Activated naive CD4-positive, alpha-beta T cell treated with anti-CD3 and anti-CD28 coated beads, Interleukin-2, amount 50 U/mL, for 72 hours (primary cell): Measurements from ENCODE around the gene HOMEZ. TPM values are rescaled to one million over a fixed set of nuclear protein-coding genes. Genes with fewer than 3 reads are reported as not detected.
"Not testable (repeated sequence)": the region's sequence is repeated elsewhere in the genome, so short reads cannot be mapped to it uniquely, and the experiment has no call there.

Experiments
- ATAC-seq, 2 donors: fragments of 150-1000 bp; cut with Tn5 transposase; 2 replicates each; pipeline ENCODE4 v1.10.0; 2021; ENCODE audit warnings: mild to moderate bottlenecking in 2 of 2, moderate library complexity in 2 of 2
- DNase-seq, 2 donors: peaks; one replicate each; pipeline ENCODE4 v3.0.0; 2021 to 2022; ENCODE audit warnings: low spot score in 2 of 2
- H3K27ac Mint-ChIP-seq, 2 donors: one replicate each; pipeline ENCODE4 v1.8.0; 2022; ENCODE audit warnings: mild to moderate bottlenecking in 2 of 2, mixed read lengths in 2 of 2
- H3K36me3 Mint-ChIP-seq, 2 donors: one replicate each; pipeline ENCODE4 v1.8.0; 2022; ENCODE audit warnings: mixed read lengths in 2 of 2
- H3K9me3 Mint-ChIP-seq, 2 donors: one replicate each; pipeline ENCODE4 v1.8.0; 2022; ENCODE audit warnings: mixed read lengths in 2 of 2
- total RNA-seq, 2 donors: library from RNA; stranded (reverse); gene quantifications; one replicate each; pipeline ENCODE4 v1.2.3, GENCODE V29; 2022

Gene HOMEZ, protein sequence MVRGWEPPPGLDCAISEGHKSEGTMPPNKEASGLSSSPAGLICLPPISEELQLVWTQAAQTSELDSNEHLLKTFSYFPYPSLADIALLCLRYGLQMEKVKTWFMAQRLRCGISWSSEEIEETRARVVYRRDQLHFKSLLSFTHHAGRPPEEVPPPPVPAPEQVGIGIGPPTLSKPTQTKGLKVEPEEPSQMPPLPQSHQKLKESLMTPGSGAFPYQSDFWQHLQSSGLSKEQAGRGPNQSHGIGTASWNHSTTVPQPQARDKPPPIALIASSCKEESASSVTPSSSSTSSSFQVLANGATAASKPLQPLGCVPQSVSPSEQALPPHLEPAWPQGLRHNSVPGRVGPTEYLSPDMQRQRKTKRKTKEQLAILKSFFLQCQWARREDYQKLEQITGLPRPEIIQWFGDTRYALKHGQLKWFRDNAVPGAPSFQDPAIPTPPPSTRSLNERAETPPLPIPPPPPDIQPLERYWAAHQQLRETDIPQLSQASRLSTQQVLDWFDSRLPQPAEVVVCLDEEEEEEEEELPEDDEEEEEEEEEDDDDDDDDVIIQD
- total RNA-seq = 10 to 100 TPM in 1 of 2 donors, 1 to 10 TPM in 1; 6.4 to 15.1 TPM

DNA sequence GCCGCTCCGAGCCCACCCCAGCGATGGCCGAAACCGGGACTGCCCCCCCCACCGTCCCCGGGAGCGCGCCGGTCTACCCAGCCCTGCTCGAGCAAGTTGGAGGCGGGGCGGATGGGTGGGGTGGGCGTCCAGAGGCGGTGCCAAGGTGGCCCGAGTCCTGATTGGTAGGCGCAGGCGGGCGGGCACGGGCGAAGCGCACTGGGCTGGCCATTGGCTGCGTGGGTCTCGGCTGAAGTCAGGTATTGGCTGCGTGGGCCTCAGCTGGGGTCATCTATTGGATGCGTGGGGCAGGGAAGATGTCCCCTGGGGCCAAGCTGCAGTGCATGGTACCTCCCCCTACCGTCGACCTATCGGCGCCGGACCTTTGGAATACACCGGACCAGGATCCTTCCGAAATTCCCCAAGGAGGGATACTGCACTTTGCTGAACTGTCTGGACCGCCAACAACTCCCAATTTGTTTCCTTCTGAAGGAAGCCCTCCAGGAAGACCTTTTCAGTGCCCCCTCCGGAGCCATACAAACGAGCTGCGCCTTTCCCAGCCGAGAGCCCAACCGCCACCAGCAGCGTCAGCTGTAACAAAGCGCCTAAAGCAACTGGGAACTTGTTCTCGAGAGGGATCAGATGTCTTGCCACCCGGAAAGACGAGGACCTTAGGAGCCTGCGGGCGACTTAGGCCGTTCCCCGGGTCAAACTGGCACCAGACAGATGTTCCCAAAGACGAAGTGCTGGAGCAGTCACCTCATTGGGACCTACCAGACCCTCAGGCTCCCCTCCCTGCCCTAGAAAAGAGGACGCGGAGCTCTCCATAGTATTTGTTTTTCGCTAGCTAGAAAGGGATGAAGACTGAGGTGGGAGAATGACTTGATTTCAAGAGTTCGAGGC is at the start of gene HOMEZ:
Gene HOMEZ, minus strand, starts transcription at position 113 of the 882 bp plus-strand sequence. CDS start 180 bp downstream, outside the sequence.
- Mint-ChIP-seq H3K9me3 (no peaks in the 10 kb centered on the region), H3K27ac (peak within 1 kb of the TSS; percentile 89 to 96), H3K36me3 (peaks cover 0 to 7% of the 10 kb centered on the region in 2 donors)
- peak; percentile 96 to 97 for DNase-seq
- peak; percentile 98 for ATAC-seq

DNA sequence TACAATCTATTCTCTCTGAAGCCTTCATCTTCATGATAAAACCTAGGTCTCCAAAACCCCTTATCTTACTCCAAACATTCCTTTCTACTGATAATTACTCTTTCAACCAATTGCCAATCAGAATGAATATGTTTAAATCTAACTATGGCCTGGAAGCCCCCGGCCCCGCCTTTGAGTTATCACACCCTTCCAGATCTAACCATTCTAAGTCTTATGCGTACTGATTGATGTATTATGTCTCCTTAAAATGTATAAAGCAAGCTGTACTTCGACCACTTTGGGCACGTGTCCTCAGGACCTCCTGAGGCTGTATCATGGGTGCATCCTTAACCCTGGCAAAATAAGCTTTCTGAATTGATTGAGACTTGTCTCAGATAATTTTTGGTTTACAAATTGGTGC is 49.7 kb upstream of the HOMEZ start:
- no peak for DNase-seq
- Mint-ChIP-seq H3K36me3 (no peaks in the 10 kb centered on the region), H3K27ac (no peak overlapping the region)

DNA sequence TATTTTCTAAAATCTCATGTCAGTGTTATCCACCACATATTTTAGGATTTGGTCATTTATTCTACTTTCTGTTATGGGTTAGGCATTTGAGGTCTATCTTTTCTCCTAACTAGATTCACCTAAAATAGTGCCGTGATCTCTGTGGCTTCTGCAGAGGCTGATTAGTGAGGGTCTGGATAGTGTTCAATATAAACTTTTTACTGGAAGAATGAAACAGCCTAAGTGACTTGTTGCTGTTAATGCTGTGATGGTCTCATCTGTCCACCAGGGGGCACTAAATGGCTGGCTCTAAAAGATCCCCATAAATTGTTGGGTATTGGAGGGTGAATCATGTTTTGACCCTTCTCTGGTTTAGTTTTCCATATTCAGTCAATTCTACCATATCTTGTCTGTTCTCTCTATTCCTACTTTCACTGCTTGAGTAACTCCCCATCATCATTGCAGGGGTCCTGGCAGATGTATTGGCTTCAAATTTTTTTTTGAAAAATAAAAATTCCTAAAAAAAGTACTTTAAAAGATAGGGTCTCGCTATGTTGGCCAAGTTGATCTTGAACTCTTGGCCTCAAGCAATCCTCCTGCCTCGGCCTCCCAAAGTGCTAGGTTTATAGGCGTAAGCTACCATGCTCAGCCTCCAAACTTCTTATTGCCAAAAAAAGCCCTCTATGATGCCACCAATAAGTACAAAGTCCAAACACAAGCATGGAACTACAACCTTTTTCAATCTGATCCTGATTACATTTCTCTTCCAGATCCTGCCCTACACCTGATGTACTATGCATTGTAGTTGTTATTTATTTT is 42.2 kb upstream of the HOMEZ start:
- DNase-seq (peak; percentile 50 to 61), ATAC-seq (peak; percentile 83 to 89)
- Mint-ChIP-seq H3K27ac (peak overlapping the region in 1 of 2 donors; percentile 36), H3K9me3 (no peaks in the 10 kb centered on the region), H3K36me3 (peaks cover 2 to 11% of the 10 kb centered on the region in 2 donors)

More for the DNA sequence above, 49.7 kb upstream of the HOMEZ start:
- no peak for ATAC-seq
- H3K9me3 Mint-ChIP-seq = no peaks in the 10 kb centered on the region

DNA sequence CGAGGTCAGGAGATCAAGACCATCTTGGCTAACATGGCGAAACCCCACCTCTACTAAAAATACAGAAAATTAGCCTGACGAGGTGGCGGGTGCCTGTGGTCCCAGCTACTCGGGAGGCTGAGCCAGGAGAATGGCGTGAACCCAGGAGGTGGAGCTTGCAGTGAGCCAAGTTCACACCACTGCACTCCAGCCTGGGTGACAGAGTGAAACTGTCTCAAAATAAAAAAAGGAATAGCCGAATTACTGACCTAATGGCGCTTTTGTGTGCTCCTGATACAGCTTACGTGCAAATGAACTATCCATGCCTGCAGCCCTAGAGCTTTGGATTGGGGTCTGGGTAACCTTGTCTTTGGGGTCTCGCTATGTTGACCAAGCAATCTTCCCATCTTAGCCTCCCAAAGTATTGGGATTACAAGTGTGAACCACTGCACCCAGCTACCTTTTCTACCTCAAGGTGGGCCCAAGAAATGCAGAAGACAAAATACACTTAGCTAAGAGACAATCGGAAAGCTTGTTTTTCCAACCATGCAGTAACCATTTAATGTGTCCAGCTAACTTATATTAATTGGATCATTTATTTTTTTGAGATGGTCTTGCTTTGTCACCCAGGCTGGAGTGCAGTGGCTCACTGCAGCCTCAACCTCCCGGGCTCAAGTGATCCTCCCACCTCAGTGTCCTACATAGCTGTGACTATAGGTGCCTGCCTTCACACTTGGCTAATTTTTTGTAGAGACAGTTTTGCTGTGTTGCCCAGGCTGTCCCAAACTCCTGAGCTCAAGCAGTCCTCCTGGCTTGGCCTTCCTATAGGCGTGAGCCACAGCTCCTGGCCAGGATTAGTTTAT is 40.8 kb upstream of the HOMEZ start:
- ATAC-seq = no peak

DNA sequence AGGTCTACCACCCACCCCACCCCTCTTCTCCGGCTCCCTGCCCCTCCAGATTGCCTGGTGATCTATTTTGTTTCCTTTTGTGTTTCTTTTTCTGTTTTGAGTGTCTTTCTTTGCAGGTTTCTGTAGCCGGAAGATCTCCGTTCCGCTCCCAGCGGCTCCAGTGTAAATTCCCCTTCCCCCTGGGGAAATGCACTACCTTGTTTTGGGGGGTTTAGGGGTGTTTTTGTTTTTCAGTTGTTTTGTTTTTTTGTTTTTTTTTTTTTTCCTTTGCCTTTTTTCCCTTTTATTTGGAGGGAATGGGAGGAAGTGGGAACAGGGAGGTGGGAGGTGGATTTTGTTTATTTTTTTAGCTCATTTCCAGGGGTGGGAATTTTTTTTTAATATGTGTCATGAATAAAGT is 39.8 kb upstream of the HOMEZ start:
- peaks cover 16 to 23% of the 10 kb centered on the region in 2 donors for H3K36me3 Mint-ChIP-seq
- not testable (repeated sequence) for H3K9me3 Mint-ChIP-seq, DNase-seq, ATAC-seq, H3K27ac Mint-ChIP-seq

More for the DNA sequence above, 40.8 kb upstream of the HOMEZ start:
- no peak overlapping the region for H3K27ac Mint-ChIP-seq
- H3K36me3 Mint-ChIP-seq = peaks cover 16 to 23% of the 10 kb centered on the region in 2 donors
- no peaks in the 10 kb centered on the region for H3K9me3 Mint-ChIP-seq
- DNase-seq = peak in 1 of 2 donors; percentile 28

DNA sequence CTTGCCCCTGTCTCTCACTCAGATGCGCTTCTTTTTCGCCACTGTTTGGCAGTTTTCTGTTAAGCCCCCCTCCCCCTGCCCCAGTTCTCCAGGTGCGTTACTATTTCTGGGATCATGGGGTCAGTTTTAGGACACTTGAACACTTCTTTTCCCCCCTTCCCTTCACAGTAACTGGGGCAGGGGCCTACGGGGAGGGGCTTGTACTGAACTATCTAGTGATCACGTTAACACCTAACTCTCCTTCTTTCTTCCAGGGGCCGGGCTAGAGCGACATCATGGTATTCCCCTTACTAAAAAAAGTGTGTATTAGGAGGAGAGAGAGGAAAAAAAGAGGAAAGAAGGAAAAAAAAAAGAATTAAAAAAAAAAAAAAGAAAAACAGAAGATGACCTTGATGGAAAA is 39.1 kb upstream of the HOMEZ start:
- no peak overlapping the region for H3K27ac Mint-ChIP-seq
- peaks cover 24 to 28% of the 10 kb centered on the region in 2 donors for H3K36me3 Mint-ChIP-seq
- no peak for DNase-seq
- peaks cover 0 to 2% of the 10 kb centered on the region in 2 donors for H3K9me3 Mint-ChIP-seq
- ATAC-seq = no peak

DNA sequence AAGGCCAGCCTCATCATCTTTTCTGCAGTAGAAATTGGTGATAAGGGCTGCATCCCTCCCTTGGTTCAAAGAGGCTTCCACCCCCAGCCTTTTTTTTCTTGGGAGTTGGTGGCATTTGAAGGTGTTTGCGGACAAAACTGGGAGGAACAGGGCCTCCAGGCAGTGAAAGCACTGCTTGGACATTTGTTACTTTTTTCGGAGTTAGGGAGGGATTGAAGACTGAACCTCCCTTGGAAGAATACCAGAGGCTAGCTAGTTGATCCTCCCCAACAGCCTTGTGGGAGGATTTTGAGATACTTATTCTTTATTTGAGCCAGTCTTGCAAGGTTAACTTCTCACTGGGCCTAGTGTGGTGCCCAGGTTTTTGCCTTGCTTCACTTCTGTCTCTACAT is 38.5 kb upstream of the HOMEZ start:
- DNase-seq (no peak), ATAC-seq (no peak)
- Mint-ChIP-seq H3K36me3 (peaks cover 29 to 34% of the 10 kb centered on the region in 2 donors), H3K27ac (no peak overlapping the region), H3K9me3 (peaks cover 0 to 7% of the 10 kb centered on the region in 2 donors)

DNA sequence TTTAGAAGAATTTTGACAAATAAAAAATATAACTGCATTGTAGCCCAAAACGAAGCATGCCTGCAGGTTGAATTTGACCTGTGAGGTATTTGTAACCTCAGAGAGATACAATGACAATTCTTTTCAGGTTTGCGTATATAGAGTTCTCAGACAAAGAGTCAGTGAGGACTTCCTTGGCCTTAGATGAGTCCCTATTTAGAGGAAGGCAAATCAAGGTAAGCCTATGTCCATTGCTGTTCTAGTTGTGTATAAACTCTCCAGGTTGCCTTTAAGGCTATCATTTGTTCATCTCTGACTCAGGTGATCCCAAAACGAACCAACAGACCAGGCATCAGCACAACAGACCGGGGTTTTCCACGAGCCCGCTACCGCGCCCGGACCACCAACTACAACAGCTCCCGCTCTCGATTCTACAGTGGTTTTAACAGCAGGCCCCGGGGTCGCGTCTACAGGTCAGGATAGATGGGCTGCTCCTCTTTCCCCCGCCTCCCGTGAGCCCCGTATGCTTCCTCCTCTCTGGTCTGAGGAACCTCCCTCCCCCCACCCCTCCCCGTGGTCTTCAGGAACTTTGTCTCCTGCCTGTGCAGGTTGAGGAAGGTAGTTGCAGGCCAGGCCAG is 38.0 kb upstream of the HOMEZ start:
- Mint-ChIP-seq H3K27ac (no peak overlapping the region), H3K9me3 (peaks cover 0 to 7% of the 10 kb centered on the region in 2 donors), H3K36me3 (peaks cover 30 to 35% of the 10 kb centered on the region in 2 donors)
- no peak for ATAC-seq
- no peak for DNase-seq

DNA sequence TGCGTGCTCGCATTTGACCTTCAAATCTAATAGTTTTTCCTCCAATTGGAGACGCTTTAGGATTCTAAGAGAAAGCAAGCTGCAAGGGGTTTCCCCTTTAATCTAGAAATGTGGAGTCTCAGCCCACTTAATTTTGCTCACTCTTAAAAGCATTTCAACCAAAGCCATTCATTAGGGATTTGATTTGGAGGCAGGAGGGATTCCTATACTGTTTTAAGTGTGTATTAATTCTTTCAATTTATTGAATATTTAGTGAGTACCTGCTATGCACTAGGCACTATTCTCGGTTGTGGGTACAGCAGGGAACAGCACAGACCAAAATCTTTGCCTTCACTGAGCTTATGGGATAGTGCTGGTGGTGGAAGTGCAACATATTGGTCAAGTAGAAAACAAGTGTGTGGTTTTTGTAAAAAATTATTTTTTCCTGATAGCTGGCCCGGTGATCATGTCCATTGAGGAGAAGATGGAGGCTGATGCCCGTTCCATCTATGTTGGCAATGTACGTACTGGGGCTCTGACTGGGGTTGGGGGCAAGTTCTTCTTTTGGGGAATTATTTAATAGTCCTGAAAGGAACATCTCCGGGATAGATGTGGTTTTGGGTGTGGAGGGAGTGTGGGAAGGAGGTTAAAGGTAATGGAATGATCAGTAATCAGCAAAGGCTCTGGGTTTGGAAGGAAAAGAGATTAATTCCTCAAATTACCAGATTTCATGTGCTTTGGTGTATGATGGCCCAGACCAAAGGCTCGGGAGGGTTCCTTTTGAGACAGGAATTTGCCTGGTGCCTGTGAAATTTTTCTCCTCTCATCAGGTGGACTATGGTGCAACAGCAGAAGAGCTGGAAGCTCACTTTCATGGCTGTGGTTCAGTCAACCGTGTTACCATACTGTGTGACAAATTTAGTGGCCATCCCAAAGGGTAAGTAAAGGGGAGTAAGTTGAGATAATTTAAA is 36.9 kb upstream of the HOMEZ start:
- peak overlapping the region; percentile 96 to 99 for H3K27ac Mint-ChIP-seq
- no peak for ATAC-seq
- peaks cover 0 to 7% of the 10 kb centered on the region in 2 donors for H3K9me3 Mint-ChIP-seq
- peaks cover 30 to 35% of the 10 kb centered on the region in 2 donors for H3K36me3 Mint-ChIP-seq
- no peak for DNase-seq

DNA sequence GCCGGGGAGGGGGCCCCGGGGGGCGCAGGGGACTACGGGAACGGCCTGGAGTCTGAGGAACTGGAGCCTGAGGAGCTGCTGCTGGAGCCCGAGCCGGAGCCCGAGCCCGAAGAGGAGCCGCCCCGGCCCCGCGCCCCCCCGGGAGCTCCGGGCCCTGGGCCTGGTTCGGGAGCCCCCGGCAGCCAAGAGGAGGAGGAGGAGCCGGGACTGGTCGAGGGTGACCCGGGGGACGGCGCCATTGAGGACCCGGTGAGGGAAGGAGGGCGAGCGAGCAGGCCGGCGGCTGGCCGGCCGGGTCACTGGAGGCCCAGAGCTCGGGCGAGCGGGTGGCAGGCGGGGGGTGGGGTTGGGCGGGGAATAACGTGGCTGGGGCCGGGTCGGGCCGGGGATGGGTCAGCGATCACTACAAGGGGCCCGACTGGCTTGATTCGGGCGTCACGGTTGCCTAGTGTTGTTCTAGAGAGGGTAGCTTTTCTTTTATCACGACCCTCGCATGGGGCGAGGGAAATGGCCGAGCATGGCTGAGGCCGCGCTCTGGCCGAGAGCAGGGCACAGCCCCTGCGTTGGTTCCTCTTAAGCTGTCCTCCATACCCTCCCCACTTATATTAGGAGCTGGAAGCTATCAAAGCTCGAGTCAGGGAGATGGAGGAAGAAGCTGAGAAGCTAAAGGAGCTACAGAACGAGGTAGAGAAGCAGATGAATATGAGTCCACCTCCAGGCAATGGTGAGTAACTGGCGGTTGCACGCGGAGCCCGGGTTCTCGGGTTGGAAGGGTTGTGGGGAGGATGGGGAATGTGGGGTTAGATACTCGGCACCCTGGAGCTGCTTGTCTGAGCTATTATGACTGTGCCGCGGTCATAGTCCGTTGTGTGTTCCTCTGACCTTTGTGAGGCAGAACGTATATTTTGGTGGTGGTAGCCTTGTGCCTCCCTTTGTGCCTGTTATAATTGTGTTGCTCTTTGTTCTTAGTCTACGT is 35.9 kb upstream of the HOMEZ start:
- Mint-ChIP-seq H3K36me3 (peaks cover 30 to 35% of the 10 kb centered on the region in 2 donors), H3K27ac (peak overlapping the region; percentile 96 to 99), H3K9me3 (peaks cover 0 to 7% of the 10 kb centered on the region in 2 donors)
- DNase-seq = peak; percentile 63 to 86
- peak in 1 of 2 donors; percentile 54 for ATAC-seq

DNA sequence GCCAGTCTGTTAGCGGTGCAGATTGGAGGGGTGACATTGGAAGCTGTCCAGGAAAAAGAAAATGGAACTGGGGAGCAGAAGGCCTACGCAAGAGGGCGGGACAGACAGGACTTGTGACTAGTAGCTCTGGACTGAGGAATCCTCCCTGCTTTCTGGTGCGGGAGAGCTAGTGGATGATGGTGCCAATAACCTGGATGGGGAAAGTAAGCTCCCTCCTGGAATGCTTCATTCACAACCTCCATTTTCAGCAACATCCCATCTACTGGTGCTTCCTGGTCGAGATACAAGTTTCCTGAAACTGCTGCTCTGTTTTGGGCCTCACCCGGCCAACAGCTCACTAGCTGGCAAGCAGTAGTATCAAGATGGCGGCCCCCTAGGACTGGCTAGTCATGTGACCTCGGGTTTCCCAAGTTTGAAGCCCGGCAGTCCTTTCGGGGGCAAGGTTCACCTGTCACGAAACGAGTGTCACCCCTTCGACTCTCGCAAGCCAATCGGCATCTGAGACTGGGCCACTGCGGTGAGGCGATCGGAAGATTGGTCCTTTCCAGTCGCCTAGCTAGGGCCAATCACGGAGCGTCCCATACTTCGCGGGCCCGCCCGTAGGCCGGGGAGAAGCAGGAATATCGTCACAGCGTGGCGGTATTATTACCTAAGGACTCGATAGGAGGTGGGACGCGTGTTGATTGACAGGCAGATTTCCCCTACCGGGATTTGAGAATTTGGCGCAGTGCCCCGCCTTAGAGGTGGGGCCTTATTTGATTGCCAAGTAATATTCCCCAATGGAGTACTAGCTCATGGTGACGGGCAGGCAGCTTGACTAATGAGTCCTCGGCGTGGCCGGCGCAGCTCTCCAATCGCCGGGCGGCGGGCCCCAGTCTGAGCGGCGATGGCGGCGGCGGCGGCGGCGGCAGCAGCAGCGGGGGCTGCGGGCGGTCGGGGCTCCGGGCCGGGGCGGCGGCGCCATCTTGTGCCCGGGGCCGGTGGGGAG is 34.9 kb upstream of the HOMEZ start, which contains the start of gene PABPN1:
Gene PABPN1, plus strand, starts transcription at position 874 of the 988 bp plus-strand sequence. Its CDS starts 13 bp downstream, at position 887.
- Mint-ChIP-seq H3K9me3 (peaks cover 0 to 7% of the 10 kb centered on the region in 2 donors), H3K27ac (peak within 1 kb of the TSS; percentile 99), H3K36me3 (peaks cover 30 to 33% of the 10 kb centered on the region in 2 donors)
- DNase-seq = peak; percentile 94 to 99
- peak; percentile 90 to 93 for ATAC-seq
